ENCODE data around the gene BATF2. TPM values are rescaled to one million over a fixed set of nuclear protein-coding genes. Genes with fewer than 3 reads are reported as not detected.
A peak's percentile ranks its signal among the peaks of the same experiment; 100 is the strongest.

BATF2 gene
- total and polyA plus RNA-seq, 10 of the 15 experiments (the other 5 are each of a cell fraction or from before 2014, with no cell fraction given), result 0.18 to 1.1 (median 0.38) TPM; not detected in 1

DNA sequence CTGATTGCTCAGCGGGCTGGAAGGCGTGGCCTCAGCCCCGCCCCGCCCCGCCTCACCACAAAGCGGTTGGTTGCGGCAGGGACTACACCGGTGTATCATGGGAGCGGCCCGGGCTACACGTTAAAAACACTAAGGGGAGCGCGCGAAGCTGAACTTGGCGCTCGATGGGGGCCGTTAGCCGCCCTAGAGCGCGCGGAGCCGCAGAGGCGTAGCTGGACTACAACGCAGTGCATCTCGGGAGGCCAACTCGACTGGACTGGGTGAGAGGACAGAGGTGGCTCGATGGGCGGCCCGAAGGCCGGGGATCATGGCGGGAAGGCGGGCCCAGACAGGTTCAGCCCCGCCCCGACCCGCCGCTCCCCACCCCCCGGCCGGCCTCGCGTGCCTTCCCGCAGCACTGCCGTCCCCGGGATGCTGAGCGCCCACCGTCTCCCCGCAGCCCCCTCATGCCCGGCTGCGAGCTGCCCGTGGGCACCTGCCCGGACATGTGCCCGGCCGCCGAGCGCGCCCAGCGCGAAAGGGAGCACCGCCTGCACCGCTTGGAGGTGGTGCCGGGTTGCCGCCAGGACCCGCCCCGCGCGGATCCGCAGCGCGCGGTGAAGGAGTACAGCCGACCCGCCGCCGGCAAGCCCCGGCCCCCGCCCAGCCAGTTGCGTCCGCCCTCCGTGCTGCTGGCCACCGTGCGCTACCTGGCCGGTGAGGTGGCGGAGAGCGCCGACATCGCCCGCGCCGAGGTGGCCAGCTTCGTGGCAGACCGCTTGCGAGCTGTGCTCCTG, 44.3 kb upstream of the BATF2 start, which contains the start of gene SAC3D1 (continued):
- no peak for TF ChIP-seq ZNF687 (IDR thresholded peaks at IDR 0.05)
- no peak for TF ChIP-seq TCF12 (IDR thresholded peaks at IDR 0.05; ENCODE audit: low read depth, low read length)
- TF ChIP-seq, protein P1, sequence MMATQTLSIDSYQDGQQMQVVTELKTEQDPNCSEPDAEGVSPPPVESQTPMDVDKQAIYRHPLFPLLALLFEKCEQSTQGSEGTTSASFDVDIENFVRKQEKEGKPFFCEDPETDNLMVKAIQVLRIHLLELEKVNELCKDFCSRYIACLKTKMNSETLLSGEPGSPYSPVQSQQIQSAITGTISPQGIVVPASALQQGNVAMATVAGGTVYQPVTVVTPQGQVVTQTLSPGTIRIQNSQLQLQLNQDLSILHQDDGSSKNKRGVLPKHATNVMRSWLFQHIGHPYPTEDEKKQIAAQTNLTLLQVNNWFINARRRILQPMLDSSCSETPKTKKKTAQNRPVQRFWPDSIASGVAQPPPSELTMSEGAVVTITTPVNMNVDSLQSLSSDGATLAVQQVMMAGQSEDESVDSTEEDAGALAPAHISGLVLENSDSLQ (IDR thresholded peaks at IDR 0.05), result no peak
- TF ChIP-seq FOS (IDR thresholded peaks at IDR 0.05; ENCODE audit: borderline replicate concordance, extremely low read depth, insufficient read length), result no peak
- TF ChIP-seq SUZ12 (IDR thresholded peaks at IDR 0.05; ENCODE audit: unreplicated experiment), result no peak
- TF ChIP-seq MTA3 (IDR thresholded peaks at IDR 0.05; ENCODE audit: borderline replicate concordance, low read length), result no peak
- peak; percentile 50; the same call in 1 of the 2 replicates for TF ChIP-seq BACH1 (IDR thresholded peaks at IDR 0.05; ENCODE audit: borderline replicate concordance)
- TF ChIP-seq ZNF207 (IDR thresholded peaks at IDR 0.05; ENCODE audit: borderline replicate concordance), result no peak; the same call in 1 of the 2 replicates
- no peak for TF ChIP-seq EGR1 (IDR thresholded peaks at IDR 0.05; ENCODE audit: borderline replicate concordance in 1 of 2, low read depth in 2 of 2, low read length in 2 of 2)
- TF ChIP-seq YBX1 (IDR thresholded peaks at IDR 0.05), result no peak
- TF ChIP-seq HCFC1 (IDR thresholded peaks at IDR 0.05; ENCODE audit: low read length), result peak; percentile 60; the same call in 1 of the 2 replicates
- no peak for TF ChIP-seq POLR2AphosphoS5 (IDR thresholded peaks at IDR 0.05; ENCODE audit: low read length)
- TF ChIP-seq RAD21 (IDR thresholded peaks at IDR 0.05; ENCODE audit: insufficient read depth, low read depth, low read length), result no peak
- no peak for TF ChIP-seq KDM1A (IDR thresholded peaks at IDR 0.05; ENCODE audit: borderline replicate concordance)
- TF ChIP-seq CBX5 (IDR thresholded peaks at IDR 0.05; ENCODE audit: low read depth), result no peak
- TF ChIP-seq MLLT1 (IDR thresholded peaks at IDR 0.05), result peak; percentile 55; the same call in 1 of the 2 replicates
- no peak for TF ChIP-seq ASH2L (IDR thresholded peaks at IDR 0.05; ENCODE audit: borderline replicate concordance, low read depth)
- peak; percentile 70 for TF ChIP-seq IKZF1 (conservative IDR thresholded peaks at IDR 0.05)
- TF ChIP-seq SP1 (IDR thresholded peaks at IDR 0.05; ENCODE audit: low read depth, low read length), result peak; percentile 34
- peak; percentile 35 for TF ChIP-seq HDAC6 (IDR thresholded peaks at IDR 0.05; ENCODE audit: unreplicated experiment)
- TF ChIP-seq, protein P2, sequence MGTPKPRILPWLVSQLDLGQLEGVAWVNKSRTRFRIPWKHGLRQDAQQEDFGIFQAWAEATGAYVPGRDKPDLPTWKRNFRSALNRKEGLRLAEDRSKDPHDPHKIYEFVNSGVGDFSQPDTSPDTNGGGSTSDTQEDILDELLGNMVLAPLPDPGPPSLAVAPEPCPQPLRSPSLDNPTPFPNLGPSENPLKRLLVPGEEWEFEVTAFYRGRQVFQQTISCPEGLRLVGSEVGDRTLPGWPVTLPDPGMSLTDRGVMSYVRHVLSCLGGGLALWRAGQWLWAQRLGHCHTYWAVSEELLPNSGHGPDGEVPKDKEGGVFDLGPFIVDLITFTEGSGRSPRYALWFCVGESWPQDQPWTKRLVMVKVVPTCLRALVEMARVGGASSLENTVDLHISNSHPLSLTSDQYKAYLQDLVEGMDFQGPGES (IDR thresholded peaks at IDR 0.05), result no peak
